Stimulated activated CD4-positive, alpha-beta T cell treated with anti-CD3 and anti-CD28 coated beads, TNF-alpha, amount 100 ng/mL, for 4 hours (primary cell): Measurements from ENCODE around the gene UPB1.
A peak's percentile ranks its signal among the peaks of the same experiment; 100 is the strongest.
"Not testable (repeated sequence)": the region's sequence is repeated elsewhere in the genome, so short reads cannot be mapped to it uniquely, and the experiment has no call there.

ENCODE experiments used
- DNase-seq, 3 experiments: peaks; one replicate each; pipeline ENCODE4 v3.0.0-alpha.2; 2020; ENCODE audit warnings: low read depth in 3 of 3

Gene UPB1

DNA sequence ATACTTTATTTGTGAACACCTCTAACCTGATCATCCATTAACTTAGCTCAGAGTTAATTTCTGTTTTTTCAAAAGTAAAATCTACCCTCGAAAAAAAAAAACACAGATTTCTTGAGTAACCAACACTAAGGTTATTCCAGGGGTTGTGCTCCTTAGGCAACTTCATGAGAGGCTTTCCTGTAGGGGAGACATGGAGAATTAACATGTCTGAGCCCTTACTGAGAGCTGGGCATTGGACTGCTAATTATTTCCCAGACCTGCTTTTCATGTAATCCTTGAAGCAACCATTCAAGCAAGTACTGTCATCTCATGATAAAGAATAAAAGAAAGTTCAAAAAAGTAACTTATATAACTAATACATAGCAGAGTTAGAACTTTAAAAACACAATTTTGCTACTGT lies 13.5 kb upstream of the UPB1 start:
- DNase-seq: no peak

DNA sequence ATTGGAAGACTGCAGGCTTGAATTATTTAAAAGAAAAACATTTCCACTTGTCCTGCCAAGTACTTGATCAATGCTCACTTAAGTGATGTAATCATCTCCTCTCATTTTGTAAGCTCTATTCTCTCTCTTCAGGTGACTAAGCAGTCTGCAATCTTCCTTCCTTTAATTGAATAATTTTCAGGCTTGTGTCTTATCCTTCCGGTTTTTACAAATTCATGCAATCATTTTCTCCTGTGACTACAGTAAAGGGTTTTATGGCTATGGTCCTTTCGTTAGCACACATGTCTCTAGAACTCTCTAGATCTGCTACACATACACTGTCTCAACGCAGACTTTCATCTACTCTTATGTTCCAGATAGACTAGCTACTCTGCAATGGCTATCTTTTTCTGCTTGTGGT lies 12.6 kb upstream of the UPB1 start:
- DNase-seq: no peak

DNA sequence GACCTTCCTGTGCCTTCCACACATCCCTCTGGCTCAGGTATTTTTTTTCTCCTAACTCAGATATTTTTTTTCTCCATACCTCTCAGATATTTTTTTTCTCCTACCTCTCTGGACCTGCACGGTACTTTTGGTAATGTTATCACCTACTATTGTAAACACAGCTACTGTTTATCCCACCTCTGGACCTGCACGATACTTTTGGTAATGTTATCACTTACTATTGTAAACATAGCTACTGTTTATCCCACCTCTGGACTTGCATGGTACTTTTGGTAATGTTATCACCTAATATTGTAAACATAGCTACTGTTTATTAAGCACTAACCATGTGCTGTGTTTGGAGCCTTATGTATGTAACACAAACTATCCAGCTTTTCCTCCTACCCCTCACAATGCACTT lies 12.1 kb upstream of the UPB1 start:
- no peak for DNase-seq

DNA sequence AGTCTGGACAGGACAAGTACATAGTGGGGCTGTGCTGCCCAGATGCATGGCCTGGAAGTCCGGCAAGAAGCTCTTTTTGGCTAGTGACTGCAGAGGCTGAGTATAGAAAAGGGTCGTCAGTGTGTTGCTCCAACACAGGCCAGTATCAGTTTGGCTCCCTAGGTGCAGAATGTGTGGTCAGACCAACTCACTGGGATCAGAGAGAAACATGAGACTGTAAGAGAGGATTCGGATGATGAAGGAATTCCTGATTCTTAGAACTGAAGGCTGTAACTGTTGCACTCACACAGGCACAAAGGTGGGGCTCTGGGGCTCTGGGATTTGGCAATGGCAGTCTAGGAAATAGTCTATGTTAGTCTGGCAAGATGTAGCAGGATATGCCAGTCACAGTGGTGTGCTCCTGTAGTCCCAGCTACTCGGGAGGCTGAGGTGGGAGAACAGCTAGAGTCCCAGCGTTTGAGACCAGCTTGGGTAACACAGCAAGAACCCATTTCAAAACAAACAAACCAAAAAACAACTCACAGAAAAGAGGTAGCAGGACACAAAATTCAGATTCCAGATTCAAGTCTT lies 11.1 kb upstream of the UPB1 start:
- DNase-seq: no peak

DNA sequence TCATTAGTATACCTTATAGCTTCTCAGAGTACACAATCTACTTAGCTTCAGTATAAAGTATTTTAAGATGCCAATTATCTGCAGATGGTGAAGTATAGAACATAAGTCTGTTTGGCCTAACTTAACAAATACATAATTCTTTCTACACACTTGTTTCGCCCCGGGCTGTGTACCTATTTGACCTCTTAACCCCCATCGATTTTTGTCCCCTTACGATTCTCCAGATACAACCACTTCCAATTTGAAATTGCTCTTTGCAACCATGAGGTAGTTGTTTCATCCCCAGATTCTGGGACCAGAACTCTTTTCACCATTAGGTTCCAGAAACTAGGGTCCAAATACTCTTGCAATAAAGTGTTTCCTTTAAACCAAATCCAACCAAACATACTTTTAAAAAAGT lies 10.0 kb upstream of the UPB1 start:
- DNase-seq: no peak

DNA sequence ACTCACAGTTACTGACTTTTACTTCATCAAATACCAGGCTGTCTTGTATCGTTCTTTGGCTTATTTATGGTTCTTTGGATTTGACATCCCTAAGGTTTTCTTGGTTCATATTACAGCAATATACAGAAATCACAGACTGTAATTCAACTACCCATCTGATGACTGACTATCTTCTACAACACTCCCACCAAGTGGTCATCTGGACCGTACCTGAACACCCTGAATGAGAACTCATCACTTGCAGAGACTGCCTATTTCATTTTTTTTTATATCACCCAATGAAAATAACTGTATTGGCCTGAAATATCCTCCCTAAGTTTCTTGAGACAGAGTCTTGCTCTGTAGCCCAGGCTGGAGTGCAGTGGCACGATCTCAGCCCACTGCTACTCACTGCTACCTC lies 9.5 kb upstream of the UPB1 start:
- no peak for DNase-seq

DNA sequence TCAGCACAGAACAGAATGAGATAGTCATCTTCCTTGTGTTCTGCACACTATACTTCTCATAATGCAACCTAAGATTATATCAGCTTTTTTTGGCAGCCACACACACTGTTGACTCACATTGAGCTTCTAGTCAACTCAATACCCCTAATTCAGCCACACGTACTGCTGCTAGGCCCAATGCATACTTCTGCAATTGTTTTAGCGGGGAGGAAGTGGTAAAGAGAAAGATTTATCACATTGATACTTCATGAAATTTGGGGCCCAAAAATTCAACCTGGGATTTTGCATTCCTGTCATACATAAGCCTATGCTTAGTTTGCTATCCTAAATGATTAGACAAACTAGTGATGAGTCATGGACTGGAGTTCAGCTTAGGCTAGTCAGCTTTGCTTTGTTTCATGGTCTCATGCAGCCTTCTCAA lies 8.6 kb upstream of the UPB1 start:
- DNase-seq: no peak

DNA sequence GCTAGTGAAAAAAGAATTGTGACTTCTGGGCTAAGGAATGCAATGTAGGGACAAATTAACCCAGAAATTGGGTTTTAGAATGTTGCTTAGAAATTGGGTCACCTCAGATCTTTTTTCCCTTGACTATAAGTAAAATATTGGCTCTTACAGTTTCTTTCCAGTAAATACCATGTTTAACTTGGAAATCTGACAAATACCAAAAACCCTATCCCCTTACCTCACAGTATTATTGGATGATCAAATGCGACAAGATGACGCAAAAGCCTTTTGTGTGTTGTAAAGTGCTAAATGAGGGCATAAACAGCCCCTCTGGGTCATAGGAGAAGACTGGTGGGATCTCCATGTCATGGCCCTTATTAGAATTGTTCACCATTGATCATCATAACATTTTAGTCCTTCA lies 6.1 kb upstream of the UPB1 start:
- DNase-seq: no peak

DNA sequence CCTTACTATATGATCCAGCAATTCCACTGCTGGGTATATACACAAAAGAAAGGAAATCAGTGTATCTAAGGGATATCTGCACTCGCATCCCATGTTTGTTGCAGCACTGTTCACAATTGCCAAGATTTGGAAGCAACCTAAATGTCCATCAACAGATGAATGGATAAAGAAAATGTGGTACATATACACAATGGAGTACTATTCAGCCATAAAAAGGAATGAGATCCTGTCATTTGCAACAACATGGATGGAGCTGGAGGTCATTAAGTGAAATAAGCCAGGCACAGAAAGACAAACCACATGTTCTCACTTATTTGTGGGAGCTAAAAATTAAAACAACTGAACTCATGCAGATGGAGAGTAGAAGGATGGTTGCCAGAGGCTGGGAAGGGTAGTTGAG lies 5.7 kb upstream of the UPB1 start:
- DNase-seq: not testable (repeated sequence)

DNA sequence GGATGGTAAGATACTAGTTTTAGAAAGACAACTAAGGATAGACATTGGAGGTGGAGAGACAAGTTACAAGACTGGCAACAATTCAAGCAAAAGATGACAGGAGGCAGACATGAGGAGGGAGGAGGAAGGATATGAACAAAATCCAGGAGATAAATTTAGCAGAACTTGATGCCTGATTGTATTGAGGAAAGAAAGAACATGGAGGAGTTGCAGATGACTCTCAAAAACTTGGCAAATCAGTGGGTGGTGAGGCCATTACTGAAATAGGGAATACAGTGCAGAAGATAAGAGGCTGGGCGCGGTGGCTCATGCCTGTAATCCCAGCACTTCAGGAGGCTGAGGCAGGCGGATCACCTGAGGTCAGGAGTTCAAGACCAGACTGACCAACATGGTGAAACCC lies 2.7 kb upstream of the UPB1 start:
- DNase-seq: no peak

DNA sequence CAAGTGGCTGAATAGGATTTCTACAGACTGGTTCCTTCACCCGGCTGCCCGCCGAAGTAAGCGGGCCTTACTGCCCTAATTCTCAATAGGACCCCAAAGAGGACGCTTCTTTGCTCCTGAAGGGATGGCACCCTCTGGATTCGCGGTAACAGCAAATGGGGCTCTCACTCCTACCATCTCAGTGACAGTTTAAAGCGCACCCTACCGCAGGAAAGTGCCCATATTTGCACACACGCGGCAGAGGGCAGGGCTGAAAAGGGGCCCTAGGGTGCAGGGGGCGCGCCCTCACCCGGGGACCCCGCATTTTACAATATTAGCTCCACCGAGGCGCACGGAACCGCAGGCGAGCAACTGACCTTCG lies 985 bp upstream of the UPB1 start:
- no peak for DNase-seq

DNA sequence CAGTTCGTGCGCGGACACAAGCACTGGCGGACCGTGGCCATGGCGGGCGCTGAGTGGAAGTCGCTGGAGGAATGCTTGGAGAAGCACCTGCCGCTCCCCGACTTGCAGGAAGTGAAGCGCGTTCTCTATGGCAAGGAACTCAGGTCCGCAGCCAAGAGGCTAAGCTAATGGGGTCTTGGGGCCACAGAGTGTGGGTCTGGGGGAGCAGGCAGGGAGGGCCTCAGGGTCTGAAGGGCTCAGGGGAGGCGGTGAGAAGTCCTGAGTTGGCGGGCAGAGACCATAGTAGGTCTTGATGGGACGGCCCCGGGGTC lies 188 bp downstream of the UPB1 start:
- no peak for DNase-seq

DNA sequence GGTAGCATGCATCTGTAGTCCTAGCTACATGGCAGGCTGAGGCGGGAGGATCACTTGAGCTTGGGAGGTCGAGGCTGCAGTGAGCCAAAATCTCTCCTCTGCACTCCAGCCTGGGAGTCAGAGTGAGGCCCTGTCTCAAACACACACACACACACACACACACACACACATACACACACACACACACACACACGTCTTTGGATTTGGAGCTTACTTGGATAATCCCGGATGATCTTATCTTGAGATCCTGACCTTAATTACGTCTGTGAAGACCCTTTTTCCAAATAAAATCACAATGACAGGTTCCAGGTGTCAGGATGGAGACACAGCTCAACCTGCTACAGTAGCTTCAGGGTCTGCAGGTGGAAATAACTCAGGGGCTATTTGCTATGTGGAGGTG lies 1.1 kb downstream of the UPB1 start:
- no peak for DNase-seq

DNA sequence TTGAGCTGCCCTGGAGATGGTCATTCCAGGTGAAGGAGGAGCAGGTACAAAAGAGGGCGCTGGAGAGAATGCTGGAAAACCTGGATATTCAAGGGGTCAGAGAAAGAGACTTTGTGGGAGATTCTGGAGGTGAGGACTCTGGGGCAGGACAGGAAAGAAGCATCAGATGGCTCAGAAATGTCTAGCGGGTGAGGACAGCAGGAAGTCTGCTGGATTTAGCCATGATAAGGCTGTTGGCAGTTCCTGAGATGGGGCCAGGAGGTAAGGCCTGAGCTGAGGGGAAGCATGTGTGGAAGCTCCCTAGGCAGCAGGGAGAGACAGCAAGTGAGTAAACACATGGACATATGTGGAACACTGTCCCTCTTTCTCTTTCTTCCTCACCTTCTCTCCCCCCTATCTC lies 1.5 kb downstream of the UPB1 start:
- no peak for DNase-seq

DNA sequence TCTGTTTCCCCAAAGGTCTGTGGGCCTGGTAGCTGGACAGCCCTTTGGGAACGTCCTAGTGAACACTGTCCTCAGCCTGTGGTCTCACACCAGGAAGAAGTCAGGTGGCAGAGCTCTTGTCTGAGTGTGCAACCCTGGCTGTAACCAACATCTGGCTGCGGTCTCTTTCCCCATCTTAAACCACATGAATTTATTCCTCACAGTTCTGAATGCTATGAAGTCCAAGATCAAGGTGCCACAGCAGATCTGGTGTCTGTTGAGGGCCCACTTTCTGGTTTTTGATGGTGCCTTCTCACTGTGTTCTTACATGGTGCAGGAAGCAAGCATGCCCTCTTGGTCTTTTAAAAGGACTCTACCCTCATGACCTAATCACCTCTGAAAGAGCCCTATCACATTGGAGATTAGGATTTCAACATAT lies 2.7 kb downstream of the UPB1 start:
- DNase-seq: no peak

DNA sequence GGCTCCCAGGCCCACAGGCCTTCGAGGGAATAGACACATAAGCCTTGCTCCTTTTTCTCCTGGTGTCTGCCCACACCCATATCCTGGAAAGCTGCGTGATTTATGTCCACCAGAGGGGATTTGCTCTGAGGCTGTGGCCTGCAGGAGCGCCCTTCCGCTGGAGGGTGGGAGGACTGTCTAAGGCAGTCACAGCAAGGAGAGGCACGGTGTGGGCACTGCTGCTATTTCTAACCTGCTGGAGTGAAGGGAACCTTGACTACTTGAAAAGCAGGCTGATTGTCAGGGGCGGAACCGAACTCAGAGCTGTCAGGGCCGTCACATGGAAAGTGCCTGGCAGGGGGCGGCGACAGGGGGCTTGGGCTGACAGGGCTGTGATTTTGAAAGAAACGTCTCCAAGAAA lies 3.7 kb downstream of the UPB1 start:
- no peak for DNase-seq

DNA sequence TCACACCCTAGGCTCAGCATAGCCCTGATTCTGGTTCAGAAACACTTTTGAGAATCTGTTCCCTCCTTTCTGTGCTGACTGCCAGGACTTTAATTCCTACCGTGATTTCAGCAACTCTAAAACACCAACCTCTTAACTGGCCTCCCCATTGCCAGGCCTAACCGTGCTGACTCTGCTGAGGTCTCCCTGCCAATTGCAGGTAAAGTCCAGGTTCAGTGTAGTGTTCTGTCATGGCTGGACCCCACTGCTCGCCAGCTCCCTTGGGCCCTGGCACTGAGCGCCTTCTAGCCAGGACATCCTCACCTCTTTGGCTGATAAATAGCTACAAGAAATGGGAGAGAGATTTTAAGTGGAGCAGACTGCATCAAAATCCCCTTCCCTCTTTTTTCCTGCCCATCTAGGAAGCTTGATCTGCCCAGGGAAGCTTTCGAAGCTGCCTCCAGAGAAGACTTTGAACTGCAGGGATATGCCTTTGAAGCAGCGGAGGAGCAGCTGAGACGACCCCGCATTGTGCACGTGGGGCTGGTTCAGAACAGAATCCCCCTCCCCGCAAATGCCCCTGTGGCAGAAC lies 4.7 kb downstream of the UPB1 start:
- DNase-seq: no peak

DNA sequence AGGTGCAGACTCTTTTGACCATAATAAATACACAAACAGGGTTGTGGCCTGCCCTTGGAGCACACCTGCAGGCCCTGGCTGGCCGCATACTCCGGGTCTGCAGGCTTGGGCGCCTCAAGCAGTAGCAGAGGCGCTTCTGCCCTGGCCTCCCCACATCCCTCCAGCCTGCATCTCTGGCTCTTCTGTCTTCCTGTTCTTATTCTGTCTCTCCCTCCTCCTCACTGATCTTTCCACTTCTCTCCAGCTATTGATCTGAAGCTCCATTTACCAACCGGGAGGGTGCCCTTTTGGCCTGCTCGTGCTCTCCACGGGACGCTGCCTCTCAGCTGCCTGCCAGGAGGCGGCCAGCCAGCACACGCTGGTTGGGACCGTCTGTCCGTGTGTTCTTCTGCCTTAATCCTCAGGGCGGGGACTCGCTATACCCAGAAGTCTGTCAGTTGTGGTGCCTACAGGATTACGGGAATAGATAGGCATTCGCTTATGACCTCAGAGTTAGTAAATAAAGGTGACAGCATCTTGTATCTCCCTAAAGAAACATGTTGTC lies 5.2 kb downstream of the UPB1 start:
- DNase-seq: no peak

DNA sequence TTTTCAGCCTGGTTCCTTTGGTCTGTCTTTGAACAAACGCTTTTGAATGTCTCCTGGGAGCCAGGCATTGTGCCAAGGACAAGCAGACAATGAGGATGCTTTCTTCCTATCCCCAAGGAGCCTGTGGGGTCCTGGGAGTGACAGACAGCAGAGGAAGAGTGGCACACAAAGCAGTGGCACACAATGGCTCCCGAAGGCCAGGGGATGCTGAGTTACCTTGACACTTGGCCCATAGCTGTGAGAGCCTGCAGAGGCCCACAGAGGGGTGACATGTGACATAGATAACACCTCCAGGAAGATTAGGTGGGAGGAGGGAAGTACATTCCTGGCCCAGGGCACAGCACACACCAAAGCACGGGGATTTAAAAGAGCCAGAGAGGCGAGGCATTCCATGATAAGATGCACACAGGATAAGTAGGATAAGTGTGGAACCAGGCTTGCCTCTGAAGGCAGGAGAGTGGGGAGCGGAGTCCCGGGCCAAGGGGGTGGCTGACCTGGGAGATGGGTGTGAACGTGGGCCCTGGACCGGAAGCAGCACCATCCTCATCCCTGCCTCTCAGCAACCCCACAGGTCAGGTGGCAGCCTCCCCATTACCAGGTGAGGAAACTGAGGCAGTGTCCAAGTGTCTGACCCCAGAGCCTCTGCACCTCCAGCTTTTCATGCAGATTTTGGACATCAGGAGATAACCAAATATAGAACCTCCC lies 6.3 kb downstream of the UPB1 start:
- no peak for DNase-seq

DNA sequence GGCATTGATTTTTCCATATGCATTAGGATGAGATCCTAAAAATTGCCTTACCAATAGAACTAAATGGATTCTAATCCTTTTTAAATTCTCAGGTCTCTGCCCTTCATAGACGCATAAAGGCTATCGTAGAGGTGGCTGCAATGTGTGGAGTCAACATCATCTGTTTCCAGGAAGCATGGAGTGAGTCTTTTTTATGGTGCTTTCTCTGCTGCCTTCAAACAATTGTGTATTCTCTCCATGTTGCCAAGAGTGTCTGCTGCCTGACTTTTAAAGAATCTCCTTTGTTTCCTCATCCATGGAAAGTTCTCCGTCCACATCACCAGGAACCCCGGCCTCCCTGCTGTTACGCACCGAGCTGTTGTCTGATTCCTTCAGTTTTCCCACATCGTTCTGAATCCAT lies 6.9 kb downstream of the UPB1 start:
- DNase-seq: no peak

DNA sequence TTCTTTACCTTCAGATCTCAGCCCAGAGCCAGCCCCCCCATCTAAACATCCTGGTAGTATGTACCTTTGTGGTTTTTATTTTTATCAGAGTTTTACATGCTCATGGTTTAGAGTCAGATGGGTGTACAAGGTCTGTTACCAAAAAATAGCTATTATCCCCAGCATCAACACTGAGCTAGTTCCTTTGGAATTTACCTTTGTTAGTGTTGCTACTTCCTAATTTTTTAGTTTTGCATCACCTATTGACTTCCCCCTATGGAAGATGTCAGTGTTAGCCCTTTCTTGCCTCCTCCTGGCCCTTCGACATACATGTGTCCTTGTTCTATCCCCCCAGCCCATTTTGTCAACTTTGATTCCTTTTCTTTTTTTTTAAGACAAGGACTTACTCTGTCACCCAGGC lies 7.4 kb downstream of the UPB1 start:
- no peak for DNase-seq

DNA sequence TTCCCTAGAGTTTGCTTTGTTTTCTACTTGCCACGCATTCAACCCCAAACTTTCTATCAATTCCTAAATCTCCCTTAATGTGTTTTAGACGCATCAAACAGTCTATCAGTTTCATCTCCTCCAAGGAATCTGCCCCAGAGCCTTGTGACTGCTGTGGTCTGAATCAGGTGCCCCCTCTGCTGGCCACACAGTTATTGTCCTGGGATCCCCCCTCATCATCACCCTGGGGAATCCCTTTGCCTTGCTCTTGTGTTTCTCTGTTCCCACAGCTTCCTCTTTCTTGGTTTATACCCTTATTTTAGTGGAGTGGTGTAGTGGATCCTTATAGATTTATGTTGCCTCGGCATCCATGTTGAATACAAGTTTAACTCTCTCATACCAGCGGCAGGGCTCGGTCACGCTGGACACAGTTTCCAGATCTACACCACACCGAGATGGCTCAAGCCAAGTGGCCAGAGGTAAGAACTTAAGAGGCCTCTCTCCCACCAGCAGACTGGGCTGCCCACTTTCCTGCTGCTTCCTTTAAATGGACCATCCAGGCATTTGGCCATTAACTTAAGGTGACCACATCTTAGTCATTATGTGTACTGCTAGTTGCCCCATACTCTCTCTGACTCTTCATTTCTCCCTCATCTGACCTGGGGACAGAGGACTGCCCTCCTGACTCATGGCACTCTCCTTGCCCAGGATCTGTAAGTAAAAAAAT lies 8.2 kb downstream of the UPB1 start:
- DNase-seq: peak; percentile 32 to 37 (median 34)

DNA sequence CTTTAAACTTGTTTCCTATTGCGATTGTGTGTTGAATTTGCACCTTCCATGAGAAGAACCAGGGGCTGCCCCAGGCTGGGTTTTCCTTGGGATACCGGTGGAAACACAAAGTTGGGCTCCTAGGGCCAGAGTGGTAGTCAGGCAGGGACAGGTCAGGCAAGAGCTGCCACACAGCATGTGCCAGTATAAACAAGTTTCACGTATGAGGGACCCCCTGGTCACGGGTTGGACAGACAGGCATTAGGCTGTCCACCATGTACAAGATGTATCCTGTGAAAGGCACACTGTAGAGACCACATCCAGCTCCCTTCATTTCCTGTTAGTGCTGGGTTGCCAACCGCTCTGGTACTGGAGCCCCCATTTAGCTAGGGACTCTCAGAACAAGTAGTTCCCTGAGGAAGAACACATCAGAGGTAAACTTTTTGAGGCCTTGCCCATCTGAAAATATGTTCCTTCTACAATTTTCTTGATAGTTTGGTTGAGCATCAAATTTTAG lies 8.8 kb downstream of the UPB1 start:
- DNase-seq: no peak
